GM18508 (cell line): Measurements from ENCODE around the gene ERAP2.
A peak's percentile ranks its signal among the peaks of the same experiment; 100 is the strongest.
"Not testable (repeated sequence)": the region's sequence is repeated elsewhere in the genome, so short reads cannot be mapped to it uniquely, and the experiment has no call there.

Source experiments
- ATAC-seq: cut with Tn5 transposase; IDR thresholded peaks from one replicate; pipeline ENCODE4 v1.9.1; 2021; ENCODE audit warnings: moderate number of reproducible peaks; ENCODE audit not compliant: insufficient read depth, unreplicated experiment

The ERAP2 gene

GRCh38 chr5:96863114-96863513 is 13.2 kb upstream of the ERAP2 start:
- ATAC-seq, result no peak

GRCh38 chr5:96863949-96864584 is 12.2 kb upstream of the ERAP2 start:
- no peak for ATAC-seq

GRCh38 chr5:96864922-96865530 is 11.3 kb upstream of the ERAP2 start:
- no peak for ATAC-seq

- ATAC-seq, result peak; percentile 76
Observed at GRCh38 chr5:96868603-96869371, 7.5 kb upstream of the ERAP2 start.

GRCh38 chr5:96869372-96869641 is 7.0 kb upstream of the ERAP2 start:
- ATAC-seq, result no peak

GRCh38 chr5:96870094-96871026 is 5.9 kb upstream of the ERAP2 start:
- ATAC-seq, result peak; percentile 70

- ATAC-seq, result no peak
Observed at GRCh38 chr5:96871027-96871399, 5.3 kb upstream of the ERAP2 start.

GRCh38 chr5:96871686-96872085 is 4.6 kb upstream of the ERAP2 start:
- ATAC-seq, result no peak

GRCh38 chr5:96873449-96873848 is 2.9 kb upstream of the ERAP2 start:
- no peak for ATAC-seq

GRCh38 chr5:96874631-96875030 is 1.7 kb upstream of the ERAP2 start:
- ATAC-seq, result no peak

GRCh38 chr5:96875791-96876291 is 459 bp upstream of the ERAP2 start:
- ATAC-seq, result no peak

GRCh38 chr5:96876977-96877469 is 723 bp downstream of the ERAP2 start:
- not testable (repeated sequence) for ATAC-seq

- no peak for ATAC-seq
Observed at GRCh38 chr5:96879665-96880064, 3.4 kb downstream of the ERAP2 start.

- no peak for ATAC-seq
Observed at GRCh38 chr5:96880444-96881164, 4.3 kb downstream of the ERAP2 start.

- ATAC-seq, result no peak
Observed at GRCh38 chr5:96881511-96882115, 5.3 kb downstream of the ERAP2 start.

- no peak for ATAC-seq
Observed at GRCh38 chr5:96883871-96884270, 7.6 kb downstream of the ERAP2 start.

GRCh38 chr5:96884995-96885394 is 8.7 kb downstream of the ERAP2 start:
- ATAC-seq, result no peak

GRCh38 chr5:96885518-96886338 is 9.4 kb downstream of the ERAP2 start:
- ATAC-seq, result peak; percentile 75

GRCh38 chr5:96893342-96893741 is 17.0 kb downstream of the ERAP2 start:
- ATAC-seq, result no peak
